Heart left ventricle (tissue), 16 donors: ENCODE measurements around the gene LIN37. TPM values are rescaled to one million over a fixed set of nuclear protein-coding genes. Genes with fewer than 3 reads are reported as not detected.

Experiments used
- ATAC-seq, 4 donors: fragments of 200-7000 bp; cut with Tn5 transposase; one replicate each; pipeline ENCODE4 v1.9.1; 2020 to 2022; ENCODE audit warnings: moderate library complexity in 4 of 4, mild to moderate bottlenecking in 3 of 4, moderate number of reproducible peaks in 1 of 4
- DNase-seq, 5 donors: peaks; one replicate each; pipeline ENCODE4 v3.0.0-alpha.2; 2020
- H3K27ac ChIP-seq, 12 donors: fragments of 200-600 bp; sonication (generic) in 4 of 12; one replicate each; pipeline versions ENCODE4 v1.5.0 to v1.8.0; 2016 to 2022; ENCODE audit warnings: mild to moderate bottlenecking in 2 of 12
- H3K27me3 ChIP-seq, 9 donors: fragments of 200-600 bp; sonication (generic) in 2 of 9; one replicate each; pipeline versions ENCODE4 v1.5.1 to v1.8.0; 2016 to 2022; ENCODE audit warnings: mild to moderate bottlenecking in 3 of 9
- H3K36me3 ChIP-seq, 9 donors: fragments of 200-600 bp; sonication (generic) in 2 of 9; one replicate each; pipeline versions ENCODE4 v1.5.0 to v1.8.0; 2018 to 2022; ENCODE audit warnings: mild to moderate bottlenecking in 2 of 9
- H3K4me1 ChIP-seq, 12 donors: fragments of 200-600 bp; sonication (generic) in 4 of 12; one replicate each; pipeline versions ENCODE4 v1.5.0 to v1.8.0; 2016 to 2022; ENCODE audit warnings: mild to moderate bottlenecking in 3 of 12
- H3K4me3 ChIP-seq, 12 donors: fragments of 200-600 bp; sonication (generic) in 4 of 12; one replicate each; pipeline versions ENCODE4 v1.5.0 to v1.8.0; 2017 to 2022; ENCODE audit warnings: mild to moderate bottlenecking in 9 of 12, moderate library complexity in 4 of 12
- H3K9me3 ChIP-seq, 12 donors: fragments of 200-600 bp; sonication (generic) in 4 of 12; one replicate each; pipeline versions ENCODE4 v1.5.0 to v1.8.0; 2016 to 2022; ENCODE audit warnings: mild to moderate bottlenecking in 1 of 12
- POLR2A ChIP-seq, 2 donors: fragments of 450-650 bp; IDR thresholded peaks; one replicate each; pipeline ENCODE4 v1.6.1; 2017; ENCODE audit warnings: antibody characterized with exemption in 2 of 2, mild to moderate bottlenecking in 2 of 2, moderate library complexity in 2 of 2
- WGBS, 4 donors: extraction: QIAGEN DNeasy Blood & Tissue Kit in 2 of 4; methylation state at CpG; one replicate each; pipeline versions ENCODE4 v1.1.5 to v1.1.7; 2013 to 2018; 5-methylcytosine and 5-hydroxymethylcytosine counted together
- intact Hi-C, 10 donors: fragments of 100-400 bp; cut with DNase I; formaldehyde crosslinking; loops; one replicate each; pipeline versions ENCODE4 v1.11.1 to v1.14.2; 2022
- polyA plus RNA-seq, 2 donors: library from polyadenylated mRNA; stranded (reverse); fragments of 200-250 nt; gene quantifications; one replicate each; pipeline ENCODE4 v1.2.3, GENCODE V29; 2013
- total RNA-seq, 9 donors: library from RNA; depleted of rRNA in 2 of 9; stranded (reverse); fragments of >200 nt in 2 of 9; fragmentation: NEBNext Ultra II Directional in 3 of 9; extraction: Animal tissue kit (Norgen Biotek cat#: 25700) in 3 of 9; gene quantifications; one replicate each; pipeline versions ENCODE4 v1.1.0 to v1.2.4, GENCODE V29; 2016 to 2023
- TF ChIP-seq, protein P1 (sequence below), 12 donors: fragments of 200-600 bp; sonication (generic) in 4 of 12; IDR thresholded peaks; one replicate each; pipeline versions ENCODE4 v1.5.0 to v1.8.0; 2018 to 2022; ENCODE audit warnings: antibody characterized with exemption in 12 of 12, mild to moderate bottlenecking in 5 of 12
- donor health status: ischemic (EF 13 %, LVEDD 7.1; RV severe dilation, severe dysfunction).
- donor health status: healthy with polysubstance abuse.
- donor health status: DM: no; HTN: yes; CAD: no.
- donor health status: DM: no; HTN: no; CAD: no.
- donor health status: ischemic (EF 25% LVEDD 6.9; RV normal size, moderate dysfunction).
- donor health status: ischemic (EF 25% LVEDD 5.7; RV mildly dilated, moderate dysfunction).
- donor health status: healthy.
- donor health status: DM: yes; HTN: yes; CAD: no.
- donor health status: ischemic (EF 35%, LVEDD 5.7; RV mildly dilated, moderate dysfunction).
- donor health status: nonischemic (EF 11% LVEDD 7.7; RV severe dilation, severe dysfunction).
- donor health status: DM: yes; HTN: yes; CAD: no.
- donor health status: PGD.
- donor health status: ischemic (EF 29% LVEDD 5.4; RV normal size, mild dysfunction).
- donor health status: nonischemic (EF 23%, LVEDD 6.1; RV moderate dilation, normal function).

Gene LIN37
- total and polyA plus RNA-seq, 11 donors = 3.7 to 23.0 (median 7.8) TPM

DNA sequence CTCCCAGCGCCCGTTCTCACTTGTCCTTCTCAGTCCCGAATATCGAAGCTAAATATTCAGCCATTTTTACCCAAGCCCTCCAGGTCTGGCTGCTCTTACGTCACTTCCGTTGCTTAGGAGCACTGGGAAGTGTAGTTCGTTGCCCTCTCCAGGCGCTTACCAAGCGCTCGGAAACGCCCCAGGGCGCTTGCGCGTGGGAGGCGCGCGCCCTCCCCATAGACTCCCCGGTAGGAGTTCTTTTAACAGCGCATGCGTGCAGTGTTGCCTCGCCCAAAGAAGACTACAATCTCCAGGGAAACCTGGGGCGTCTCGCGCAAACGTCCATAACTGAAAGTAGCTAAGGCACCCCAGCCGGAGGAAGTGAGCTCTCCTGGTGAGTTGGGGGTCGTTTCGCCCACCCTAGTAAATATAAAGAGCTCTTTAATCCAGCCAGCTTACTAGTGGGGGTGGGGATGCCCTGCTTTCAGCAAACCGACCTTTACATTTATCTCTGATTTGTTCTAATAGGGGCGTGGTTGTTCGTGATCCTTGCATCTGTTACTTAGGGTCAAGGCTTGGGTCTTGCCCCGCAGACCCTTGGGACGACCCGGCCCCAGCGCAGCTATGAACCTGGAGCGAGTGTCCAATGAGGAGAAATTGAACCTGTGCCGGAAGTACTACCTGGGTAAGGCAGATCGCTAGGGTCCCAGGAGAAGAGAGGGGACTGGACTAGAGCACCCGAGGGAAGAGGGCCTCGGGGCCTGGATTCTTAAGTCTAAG, 2.9 kb upstream of the LIN37 start, which contains the start of the genes PSENEN and U2AF1L4:
PSENEN (plus strand) TSS at position 324 of the 759 bp plus-strand sequence; CDS start at position 604, 280 bp downstream.
U2AF1L4 (minus strand) TSS at position 91 of the 759 bp plus-strand sequence; CDS start at position 64, 27 bp downstream.
- H3K27me3 ChIP-seq = no peaks in the 10 kb centered on the region
- H3K36me3 ChIP-seq = peaks cover 0 to 16% (median 5%) of the 10 kb centered on the region in 9 donors
- no peaks in the 10 kb centered on the region for H3K9me3 ChIP-seq
- TF ChIP-seq POLR2A (IDR thresholded peaks at IDR 0.05) = peak in 1 of 2 donors; percentile 43
- TF ChIP-seq, protein P1, sequence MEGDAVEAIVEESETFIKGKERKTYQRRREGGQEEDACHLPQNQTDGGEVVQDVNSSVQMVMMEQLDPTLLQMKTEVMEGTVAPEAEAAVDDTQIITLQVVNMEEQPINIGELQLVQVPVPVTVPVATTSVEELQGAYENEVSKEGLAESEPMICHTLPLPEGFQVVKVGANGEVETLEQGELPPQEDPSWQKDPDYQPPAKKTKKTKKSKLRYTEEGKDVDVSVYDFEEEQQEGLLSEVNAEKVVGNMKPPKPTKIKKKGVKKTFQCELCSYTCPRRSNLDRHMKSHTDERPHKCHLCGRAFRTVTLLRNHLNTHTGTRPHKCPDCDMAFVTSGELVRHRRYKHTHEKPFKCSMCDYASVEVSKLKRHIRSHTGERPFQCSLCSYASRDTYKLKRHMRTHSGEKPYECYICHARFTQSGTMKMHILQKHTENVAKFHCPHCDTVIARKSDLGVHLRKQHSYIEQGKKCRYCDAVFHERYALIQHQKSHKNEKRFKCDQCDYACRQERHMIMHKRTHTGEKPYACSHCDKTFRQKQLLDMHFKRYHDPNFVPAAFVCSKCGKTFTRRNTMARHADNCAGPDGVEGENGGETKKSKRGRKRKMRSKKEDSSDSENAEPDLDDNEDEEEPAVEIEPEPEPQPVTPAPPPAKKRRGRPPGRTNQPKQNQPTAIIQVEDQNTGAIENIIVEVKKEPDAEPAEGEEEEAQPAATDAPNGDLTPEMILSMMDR (IDR thresholded peaks at IDR 0.05) = peak in 1 of 12 donors; percentile 6
- WGBS, 4 donors = 0 to 1% (median 0%) methylated on average over 24 to 40 of the region's 40 CpGs
- H3K4me3 ChIP-seq = peak within 1 kb of the TSS; percentile 72 to 100 (median 90)
- H3K27ac ChIP-seq = peak within 1 kb of the TSS; percentile 99 to 100 (median 100)
- ATAC-seq (peak; percentile 81 to 88 (median 84)), DNase-seq (peak; percentile 98 to 99 (median 98))
- intact Hi-C loops = loop anchor here in 5 of 10 donors (1.0 to 10.0 kb wide), 6 partner anchors 29 to 309 kb away; partner anchors contain the start of genes LRFN3 (in 2 of the 5), COX6B1 (in 1 of the 5), THAP8 (in 1 of the 5) and WDR62 (in 1 of the 5)
- H3K4me1 ChIP-seq = peaks cover 10 to 72% (median 39%) of the 10 kb centered on the region in 12 donors

DNA sequence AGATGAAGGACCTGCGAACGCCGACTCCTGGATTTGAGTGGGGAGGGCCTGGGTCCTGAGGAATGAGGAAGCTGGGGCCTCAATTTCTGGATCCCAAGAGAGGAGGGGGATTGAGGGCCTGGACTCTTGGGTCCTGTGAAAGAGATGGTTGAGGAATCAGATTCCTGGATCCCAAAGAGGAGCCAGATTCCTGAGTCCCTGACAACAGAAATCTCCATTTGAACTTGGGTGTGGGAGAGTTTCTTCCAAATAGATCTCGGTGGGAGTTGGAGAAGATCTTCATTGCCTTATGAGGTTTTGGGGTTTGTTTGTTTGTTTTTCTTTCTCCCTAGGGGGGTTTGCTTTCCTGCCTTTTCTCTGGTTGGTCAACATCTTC, 2.3 kb upstream of the LIN37 start:
- ATAC-seq (no peak), DNase-seq (no peak)
- TF ChIP-seq, protein P1 (IDR thresholded peaks at IDR 0.05) = no peak
- TF ChIP-seq POLR2A (IDR thresholded peaks at IDR 0.05) = no peak
- H3K27ac ChIP-seq = peak overlapping the region in 11 of 12 donors; percentile 63 to 100 (median 100)
- H3K4me3 ChIP-seq = peak overlapping the region; percentile 65 to 100 (median 90)
- H3K36me3 ChIP-seq = peaks cover 0 to 16% (median 5%) of the 10 kb centered on the region in 9 donors
- H3K4me1 ChIP-seq = peaks cover 10 to 67% (median 35%) of the 10 kb centered on the region in 12 donors
- WGBS, 4 donors = 2 to 14% (median 9%) methylated on average over 4 of the region's 4 CpGs
- no peaks in the 10 kb centered on the region for H3K27me3 ChIP-seq
- intact Hi-C loops = loop anchor here in 4 of 10 donors (5.0 to 10.0 kb wide), 4 partner anchors 99 to 309 kb away; partner anchors contain the start of genes LRFN3 (in 2 of the 4), COX6B1 (in 1 of the 4), THAP8 (in 1 of the 4) and WDR62 (in 1 of the 4)
- no peaks in the 10 kb centered on the region for H3K9me3 ChIP-seq

DNA sequence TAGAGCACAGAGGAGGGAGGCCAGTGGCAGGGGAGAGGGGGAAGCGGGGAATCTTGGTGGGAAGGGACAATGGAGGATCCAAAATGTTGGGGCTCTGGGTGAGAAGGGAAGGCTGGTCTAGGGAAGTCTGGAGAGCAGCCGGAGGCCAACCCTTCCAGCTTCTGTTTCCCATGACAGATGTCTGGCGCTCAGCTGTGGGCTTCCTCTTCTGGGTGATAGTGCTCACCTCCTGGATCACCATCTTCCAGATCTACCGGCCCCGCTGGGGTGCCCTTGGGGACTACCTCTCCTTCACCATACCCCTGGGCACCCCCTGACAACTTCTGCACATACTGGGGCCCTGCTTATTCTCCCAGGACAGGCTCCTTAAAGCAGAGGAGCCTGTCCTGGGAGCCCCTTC, 1.8 kb upstream of the LIN37 start:
- no peaks in the 10 kb centered on the region for H3K27me3 ChIP-seq
- 84 to 89% (median 88%) methylated on average over 5 of the region's 5 CpGs for WGBS, 4 donors
- peaks cover 0 to 16% (median 7%) of the 10 kb centered on the region in 9 donors for H3K36me3 ChIP-seq
- DNase-seq (no peak), ATAC-seq (no peak)
- intact Hi-C loops = loop anchor here in 4 of 10 donors (5.0 to 10.0 kb wide), 4 partner anchors 99 to 308 kb away; partner anchors contain the start of genes LRFN3 (in 2 of the 4), COX6B1 (in 1 of the 4), THAP8 (in 1 of the 4) and WDR62 (in 1 of the 4)
- peak overlapping the region in 7 of 12 donors; percentile 84 to 100 (median 90) for H3K4me3 ChIP-seq
- TF ChIP-seq, protein P1 (IDR thresholded peaks at IDR 0.05) = no peak
- TF ChIP-seq POLR2A (IDR thresholded peaks at IDR 0.05) = no peak
- H3K27ac ChIP-seq = peak overlapping the region in 3 of 12 donors; percentile 99 to 100 (median 100)
- no peaks in the 10 kb centered on the region for H3K9me3 ChIP-seq
- H3K4me1 ChIP-seq = peaks cover 10 to 63% (median 32%) of the 10 kb centered on the region in 12 donors
